MM.1S (cell line): ENCODE data around the gene NUB1.

ENCODE experiments used
- DNase-seq: peaks from one replicate; pipeline ENCODE4 v3.0.0-alpha.2; 2015
- H2AFZ ChIP-seq: fragments of 300-600 bp; sonication (generic); 2 replicates; pipeline ENCODE4 v1.6.0; 2016; ENCODE audit warnings: antibody characterized with exemption, low read length
- H3F3A ChIP-seq: fragments of 300-600 bp; sonication (generic); 2 replicates; pipeline ENCODE4 v1.6.1; 2016; ENCODE audit warnings: mild to moderate bottlenecking, antibody characterized with exemption, low read length, moderate library complexity, mixed read lengths; ENCODE audit not compliant: insufficient read depth
- H3K27ac ChIP-seq: fragments of 300-600 bp; sonication (generic); 2 replicates; pipeline ENCODE4 v1.5.1; 2016; ENCODE audit warnings: mild to moderate bottlenecking, low read length
- H3K27me3 ChIP-seq: fragments of 300-600 bp; sonication (generic); replicated peaks from 2 replicates; pipeline ENCODE4 v1.6.0; 2016; ENCODE audit warnings: low read length; ENCODE audit not compliant: insufficient read depth
- H3K36me3 ChIP-seq: fragments of 300-600 bp; sonication (generic); replicated peaks from 2 replicates; pipeline ENCODE4 v1.6.1; 2016; ENCODE audit warnings: mild to moderate bottlenecking, low read length, mixed read lengths; ENCODE audit not compliant: insufficient read depth
- H3K4me1 ChIP-seq: fragments of 300-600 bp; sonication (generic); 2 replicates; pipeline ENCODE4 v1.6.1; 2016; ENCODE audit warnings: low read length, mixed read lengths
- H3K4me2 ChIP-seq: fragments of 300-600 bp; sonication (generic); 2 replicates; pipeline ENCODE4 v1.6.0; 2016; ENCODE audit warnings: low read depth, low read length
- H3K4me3 ChIP-seq: fragments of 300-600 bp; sonication (generic); 2 replicates; pipeline ENCODE4 v1.5.1; 2016; ENCODE audit warnings: low read length, mixed read lengths
- H3K79me2 ChIP-seq: fragments of 300-600 bp; sonication (generic); 2 replicates; pipeline ENCODE4 v1.6.1; 2016; ENCODE audit warnings: mixed run types, low read length, mixed read lengths
- H3K9ac ChIP-seq: fragments of 300-600 bp; sonication (generic); 2 replicates; pipeline ENCODE4 v1.6.1; 2016; ENCODE audit warnings: low read length, mixed read lengths
- H3K9me2 ChIP-seq: fragments of 300-600 bp; sonication (generic); replicated peaks from 2 replicates; pipeline ENCODE4 v1.6.1; 2016; ENCODE audit warnings: mild to moderate bottlenecking, low read length, mixed read lengths; ENCODE audit not compliant: insufficient read depth
- H3K9me3 ChIP-seq: fragments of 300-600 bp; sonication (generic); replicated peaks from 2 replicates; pipeline ENCODE4 v1.6.1; 2016; ENCODE audit warnings: mild to moderate bottlenecking, low read length, mixed read lengths; ENCODE audit not compliant: insufficient read depth
- H4K20me1 ChIP-seq: fragments of 300-600 bp; sonication (generic); 2 replicates; pipeline ENCODE4 v1.6.1; 2016; ENCODE audit warnings: mild to moderate bottlenecking, low read length, moderate library complexity, mixed read lengths; ENCODE audit not compliant: insufficient read depth
- CTCF ChIP-seq: fragments of 300-600 bp; sonication (generic); IDR thresholded peaks from 2 replicates; pipeline ENCODE4 v1.5.1; 2016; ENCODE audit warnings: antibody characterized with exemption, low read length, mixed read lengths
- EZH2 ChIP-seq: fragments of 300-600 bp; sonication (generic); optimal IDR thresholded peaks from 2 replicates; pipeline ENCODE3; 2017; ENCODE audit warnings: low read depth, mild to moderate bottlenecking, antibody characterized with exemption, low read length, mixed read lengths
- EZH2phosphoT487 ChIP-seq: fragments of 300-600 bp; sonication (generic); IDR thresholded peaks from 2 replicates; pipeline ENCODE4 v1.6.1; 2018; ENCODE audit warnings: antibody characterized with exemption, low read length

Gene NUB1

GRCh38 chr7:151404216-151405011 is 62.8 kb downstream of the NUB1 start:
- peaks cover 51% of the 10 kb centered on the region for H3K27me3 ChIP-seq
- TF ChIP-seq EZH2phosphoT487 (no peak), EZH2 (no peak), CTCF (no peak)
- H3K9me3 ChIP-seq = no peaks in the 10 kb centered on the region
- no peak overlapping the region for H3K9ac ChIP-seq
- H3K4me3 ChIP-seq = no peak overlapping the region
- H3F3A ChIP-seq = no peaks in the 10 kb centered on the region
- no peaks in the 10 kb centered on the region for H4K20me1 ChIP-seq
- no peaks in the 10 kb centered on the region for H3K36me3 ChIP-seq
- 0 out of 2 replicates have a peak, but pooled peaks cover 2% of the 10 kb centered on the region for H3K4me1 ChIP-seq
- DNase-seq = no peak
- no peaks in the 10 kb centered on the region for H3K79me2 ChIP-seq
- H2AFZ ChIP-seq = no peak overlapping the region
- no peak overlapping the region for H3K4me2 ChIP-seq
- H3K27ac ChIP-seq = no peak overlapping the region
- H3K9me2 ChIP-seq = no peaks in the 10 kb centered on the region

- Histone ChIP-seq H3K9ac (no peak overlapping the region), H3K4me3 (no peak overlapping the region), H2AFZ (no peak overlapping the region), H3K4me2 (no peak overlapping the region), H3K36me3 (no peaks in the 10 kb centered on the region), H3K27me3 (peaks cover 56% of the 10 kb centered on the region), H3K79me2 (no peaks in the 10 kb centered on the region), H3K27ac (no peak overlapping the region), H3F3A (no peaks in the 10 kb centered on the region), H3K4me1 (0 out of 2 replicates have a peak, but pooled peaks cover 2% of the 10 kb centered on the region), H4K20me1 (no peaks in the 10 kb centered on the region), H3K9me3 (no peaks in the 10 kb centered on the region), H3K9me2 (no peaks in the 10 kb centered on the region)
- DNase-seq = no peak
- TF ChIP-seq CTCF = no peak
- TF ChIP-seq EZH2 = no peak
- no peak for TF ChIP-seq EZH2phosphoT487
Measured at GRCh38 chr7:151405056-151405455, 63.4 kb downstream of the NUB1 start.

- Histone ChIP-seq H3K9me3 (no peaks in the 10 kb centered on the region), H3K4me1 (no peaks in the 10 kb centered on the region), H3K9me2 (no peaks in the 10 kb centered on the region), H3K27ac (no peak overlapping the region), H3F3A (no peaks in the 10 kb centered on the region), H4K20me1 (no peaks in the 10 kb centered on the region), H3K4me2 (no peak overlapping the region), H3K79me2 (no peaks in the 10 kb centered on the region), H3K27me3 (peaks cover 59% of the 10 kb centered on the region), H2AFZ (no peak overlapping the region), H3K9ac (no peak overlapping the region), H3K4me3 (no peak overlapping the region), H3K36me3 (no peaks in the 10 kb centered on the region)
- no peak for DNase-seq
- TF ChIP-seq EZH2phosphoT487 = no peak
- TF ChIP-seq CTCF = no peak
- TF ChIP-seq EZH2 = no peak
Measured at GRCh38 chr7:151405588-151405987, 64.0 kb downstream of the NUB1 start.
